Measurements from ENCODE around the gene BDP1.
A peak's percentile ranks its signal among the peaks of the same experiment; 100 is the strongest.
"Not testable (repeated sequence)": the region's sequence is repeated elsewhere in the genome, so short reads cannot be mapped to it uniquely, and the experiment has no call there.

Gene BDP1

GRCh38 chr5:71569748-71570509, 114.5 kb downstream of the BDP1 start:
- no peak for DNase-seq (ENCODE audit: low spot score)

GRCh38 chr5:71571811-71572210, 116.4 kb downstream of the BDP1 start:
- not testable (repeated sequence) for DNase-seq (ENCODE audit: low spot score)

GRCh38 chr5:71573591-71573990, 118.1 kb downstream of the BDP1 start:
- no peak for DNase-seq (ENCODE audit: low spot score)

- DNase-seq (ENCODE audit: low spot score) = not testable (repeated sequence)
Observed at GRCh38 chr5:71575588-71575987, 120.1 kb downstream of the BDP1 start.

- no peak for DNase-seq (ENCODE audit: low spot score)
Observed at GRCh38 chr5:71576241-71576640, 120.8 kb downstream of the BDP1 start.

- DNase-seq (ENCODE audit: low spot score) = not testable (repeated sequence)
Observed at GRCh38 chr5:71577839-71578238, 122.4 kb downstream of the BDP1 start.

GRCh38 chr5:71582945-71583584, 127.6 kb downstream of the BDP1 start:
- no peak for DNase-seq (ENCODE audit: low spot score)

- peak; percentile 45 for DNase-seq (ENCODE audit: low spot score)
Observed at GRCh38 chr5:71586052-71586940, 130.8 kb downstream of the BDP1 start.

GRCh38 chr5:71586941-71587765, 131.7 kb downstream of the BDP1 start, which contains the start of gene MCCC2:
TSS of gene MCCC2 (plus strand) at chr5:71587340. CDS start at chr5:71587426, 86 bp downstream.
- peak; percentile 93 for DNase-seq (ENCODE audit: low spot score)

GRCh38 chr5:71587766-71588532, 132.5 kb downstream of the BDP1 start:
- no peak for DNase-seq (ENCODE audit: low spot score)

- no peak for DNase-seq (ENCODE audit: low spot score)
Observed at GRCh38 chr5:71588533-71588885, 133.1 kb downstream of the BDP1 start.

GRCh38 chr5:71589903-71590302, 134.5 kb downstream of the BDP1 start:
- no peak for DNase-seq (ENCODE audit: low spot score)

GRCh38 chr5:71591100-71591499, 135.6 kb downstream of the BDP1 start:
- DNase-seq (ENCODE audit: low spot score) = no peak

GRCh38 chr5:71596169-71596568, 140.7 kb downstream of the BDP1 start:
- DNase-seq (ENCODE audit: low spot score) = no peak

- DNase-seq (ENCODE audit: low spot score) = no peak
Observed at GRCh38 chr5:71597001-71597400, 141.6 kb downstream of the BDP1 start.

- DNase-seq (ENCODE audit: low spot score) = no peak
Observed at GRCh38 chr5:71600783-71601182, 145.3 kb downstream of the BDP1 start.

- DNase-seq (ENCODE audit: low spot score) = peak; percentile 59
Observed at GRCh38 chr5:71601222-71602026, 146.0 kb downstream of the BDP1 start.

- DNase-seq (ENCODE audit: low spot score) = not testable (repeated sequence)
Observed at GRCh38 chr5:71609916-71610315, 154.5 kb downstream of the BDP1 start.

- no peak for DNase-seq (ENCODE audit: low spot score)
Observed at GRCh38 chr5:71615809-71616208, 160.4 kb downstream of the BDP1 start.
